HG03342 (cell line): Measurements from ENCODE around the gene KCNJ16.

ENCODE experiments used
- ATAC-seq: cut with Tn5 transposase; IDR thresholded peaks from one replicate; pipeline ENCODE4 v1.9.1; 2021; ENCODE audit warnings: mild to moderate bottlenecking, moderate library complexity; ENCODE audit not compliant: unreplicated experiment

KCNJ16 gene

DNA sequence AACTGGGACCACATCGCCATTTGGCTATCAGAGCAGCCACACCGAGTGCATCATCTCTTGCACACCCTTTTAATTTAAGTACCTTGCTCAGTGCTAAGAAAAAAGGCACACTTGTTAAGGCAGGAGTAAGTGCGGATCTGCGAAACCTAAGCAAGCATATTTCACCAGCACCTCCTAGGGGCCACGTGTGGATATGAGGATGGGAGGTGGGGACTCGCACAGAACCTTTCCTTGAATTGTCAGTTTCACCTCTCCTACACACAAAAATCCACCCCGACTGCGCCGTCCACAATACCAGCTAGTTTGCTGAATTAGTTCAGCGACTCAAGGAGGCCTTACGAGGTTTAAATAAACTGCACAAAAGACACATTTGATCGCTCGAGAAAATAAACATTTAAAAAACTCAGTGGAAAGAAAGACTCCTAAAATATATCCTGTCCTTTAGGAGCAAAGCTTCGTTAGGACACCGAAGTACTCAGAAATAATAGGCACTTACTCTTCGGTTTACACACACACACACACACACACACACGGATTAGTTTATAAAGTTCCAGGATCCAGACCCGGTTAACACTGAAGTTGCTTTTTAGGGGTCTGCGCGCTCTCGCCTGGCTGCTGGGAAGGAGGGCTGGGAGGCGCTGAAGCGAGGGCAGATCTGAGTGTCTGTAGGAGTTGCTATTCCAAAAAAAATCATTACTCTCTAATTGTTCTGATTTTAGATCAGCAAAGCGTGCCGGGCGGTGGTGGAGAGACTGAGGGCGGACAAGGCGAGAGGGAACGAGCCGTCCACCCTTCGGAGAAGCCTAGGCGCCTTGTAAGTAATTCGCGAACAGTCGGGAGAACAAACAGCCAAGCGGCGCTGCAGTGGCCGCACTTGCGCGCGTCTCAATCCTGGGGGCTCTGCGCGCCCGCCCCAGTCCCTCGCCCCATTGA, 93.3 kb downstream of the KCNJ16 start:
- ATAC-seq, result peak; percentile 31

DNA sequence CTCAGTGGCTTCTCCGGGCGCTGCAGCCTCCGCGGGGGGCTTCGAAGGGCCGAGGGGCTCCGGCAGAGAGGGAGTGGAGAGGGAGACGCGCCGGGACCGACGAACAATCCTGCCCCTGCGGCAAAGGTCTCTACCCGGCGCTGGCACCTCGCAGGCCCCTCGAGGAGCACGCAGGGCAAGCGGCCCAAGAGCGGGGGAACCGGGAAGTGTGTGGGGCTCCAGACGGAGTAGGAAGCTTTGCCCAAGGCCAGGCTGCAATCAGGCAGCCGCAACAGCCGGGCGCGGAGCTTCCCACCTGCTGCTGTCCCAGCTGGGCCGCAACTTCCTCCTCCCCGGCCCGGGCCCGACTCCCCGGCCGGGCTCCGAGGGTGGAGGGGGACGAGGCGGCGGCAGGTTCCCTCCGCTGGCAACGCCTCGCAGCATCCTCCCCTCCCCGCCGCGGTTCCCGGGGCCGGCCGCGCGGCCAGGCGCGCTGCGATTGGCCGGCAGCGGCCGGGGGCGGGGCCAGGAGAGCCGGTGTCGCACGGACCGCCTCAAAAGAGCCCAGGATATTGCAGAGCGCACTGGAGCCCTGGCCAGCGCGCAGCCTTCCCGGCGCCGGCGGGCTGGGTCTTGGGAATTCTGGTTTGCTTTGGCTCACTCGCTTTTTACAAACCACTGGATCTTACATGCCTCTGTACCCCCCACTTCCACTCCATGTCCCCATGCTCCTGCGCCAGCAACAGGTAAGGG, 94.1 kb downstream of the KCNJ16 start, which contains the start of gene KCNJ2:
TSS of gene KCNJ2 (plus strand) at position 556 of the 732 bp plus-strand sequence. CDS start 5,508 bp downstream, outside the sequence.
- ATAC-seq, result peak; percentile 98

DNA sequence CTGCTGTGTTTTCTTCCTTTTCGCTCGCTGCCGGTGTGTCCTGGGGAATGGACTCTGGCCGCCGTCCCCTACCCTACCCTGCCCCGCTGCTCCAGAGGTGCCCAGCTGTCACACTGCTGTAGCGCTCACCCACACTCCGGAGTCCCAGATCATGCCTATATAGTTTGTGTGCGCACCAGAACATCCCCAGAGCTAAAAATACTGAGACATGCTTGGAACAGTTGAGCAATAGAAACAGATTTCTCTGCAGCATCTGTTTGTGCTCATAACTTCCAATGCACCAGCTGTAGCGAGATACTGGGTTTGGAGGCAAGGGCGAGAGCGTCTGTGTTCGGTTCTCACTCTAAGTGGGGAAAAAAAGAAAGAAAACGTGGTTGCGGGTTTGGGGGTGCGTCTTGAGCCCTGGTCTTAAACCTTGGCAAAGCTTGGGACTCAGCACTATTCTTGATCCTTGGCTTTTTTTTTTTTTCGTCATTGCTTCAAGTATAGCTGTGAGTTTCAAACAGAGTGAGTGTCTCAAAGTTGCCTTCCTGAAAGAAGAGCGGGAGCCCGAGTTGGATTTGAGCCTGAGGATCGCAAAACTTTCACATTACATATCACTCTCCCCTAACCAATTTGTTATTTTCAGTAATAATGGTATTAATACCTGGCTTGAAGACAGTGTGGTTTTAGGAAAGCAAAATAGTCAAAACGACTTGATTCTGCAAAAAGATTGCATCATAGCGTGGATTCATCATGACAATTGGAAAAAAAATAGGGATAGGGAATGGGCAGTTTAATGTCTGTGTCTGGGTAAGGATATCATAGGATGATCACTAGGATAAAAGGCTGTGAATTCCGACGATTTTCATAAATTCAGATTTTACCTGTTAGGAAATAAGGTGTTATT, 94.9 kb downstream of the KCNJ16 start:
- no peak for ATAC-seq

DNA sequence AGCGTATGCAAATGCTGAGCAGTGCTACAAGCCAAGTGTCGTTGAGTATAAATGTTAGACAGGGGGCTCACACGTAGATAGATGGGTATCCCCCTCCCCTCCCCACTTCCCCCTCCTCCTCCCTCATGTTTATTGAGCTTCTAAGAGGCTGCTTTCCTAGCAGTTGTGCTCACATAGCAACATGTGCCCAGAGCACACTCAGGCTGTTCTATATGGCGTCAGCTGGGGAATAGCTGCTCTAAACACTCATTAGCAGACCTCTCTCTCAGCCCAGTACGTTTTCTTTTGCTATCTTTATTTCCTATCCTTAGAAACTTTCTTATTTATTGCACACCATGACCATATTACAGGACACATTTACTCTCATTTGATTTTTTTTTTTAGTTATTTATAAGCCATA, 96.1 kb downstream of the KCNJ16 start:
- ATAC-seq, result no peak

DNA sequence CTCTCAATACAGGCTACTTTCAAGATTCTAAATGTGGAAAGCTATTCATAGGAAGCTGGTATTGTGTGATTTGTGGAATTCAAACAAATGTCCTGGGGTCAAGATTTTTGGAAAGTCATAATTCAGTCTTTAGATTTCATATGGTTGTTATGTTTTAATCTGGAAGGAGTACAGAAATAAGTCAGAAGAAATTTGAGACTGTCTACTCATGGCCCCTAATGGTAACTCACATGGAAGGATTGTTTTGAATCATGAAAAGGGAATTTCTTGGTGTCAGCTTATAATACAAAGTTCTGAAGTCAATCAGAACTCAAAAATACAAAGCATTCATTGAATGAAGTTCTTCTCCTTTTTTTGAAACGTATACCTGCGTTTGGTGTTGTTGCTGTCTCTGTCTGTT, 97.4 kb downstream of the KCNJ16 start:
- no peak for ATAC-seq

DNA sequence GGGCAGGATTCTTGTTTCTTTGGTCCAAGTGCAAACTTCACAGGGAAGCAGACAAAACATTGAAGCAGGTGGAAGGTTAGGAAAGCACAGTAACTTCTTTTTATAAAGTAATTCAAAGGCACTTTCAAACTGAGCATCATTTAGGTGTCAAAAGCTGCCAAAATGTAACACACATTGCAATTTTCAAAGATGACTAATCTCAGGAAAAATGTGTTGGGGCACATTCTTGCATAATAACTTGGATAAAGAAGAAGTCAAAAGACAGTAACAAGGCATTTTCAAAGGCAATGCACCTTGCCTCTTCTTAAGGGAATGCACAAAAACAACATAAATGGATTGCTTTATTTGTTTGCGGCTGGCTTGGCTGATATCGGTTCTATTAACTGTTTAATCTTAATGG, 97.9 kb downstream of the KCNJ16 start:
- ATAC-seq, result no peak

DNA sequence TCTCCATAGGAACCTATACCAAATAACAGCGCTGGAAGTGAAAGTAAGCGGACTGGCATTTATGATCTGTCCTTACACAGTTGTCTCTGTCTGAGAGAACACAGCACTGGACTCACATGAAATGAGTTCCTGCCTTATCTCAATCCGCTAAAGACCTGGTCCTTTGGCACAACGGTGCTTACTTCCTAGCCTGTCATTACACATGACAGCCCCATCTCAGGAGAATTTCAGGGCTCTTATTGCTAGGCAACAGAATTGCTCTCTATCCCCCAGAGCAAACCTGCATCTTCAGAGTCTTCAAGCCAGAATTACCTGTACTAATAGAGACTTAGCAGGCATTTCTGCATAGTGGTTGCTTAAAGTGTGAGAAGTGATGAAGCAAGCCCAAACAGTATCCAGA, 98.7 kb downstream of the KCNJ16 start:
- no peak for ATAC-seq

DNA sequence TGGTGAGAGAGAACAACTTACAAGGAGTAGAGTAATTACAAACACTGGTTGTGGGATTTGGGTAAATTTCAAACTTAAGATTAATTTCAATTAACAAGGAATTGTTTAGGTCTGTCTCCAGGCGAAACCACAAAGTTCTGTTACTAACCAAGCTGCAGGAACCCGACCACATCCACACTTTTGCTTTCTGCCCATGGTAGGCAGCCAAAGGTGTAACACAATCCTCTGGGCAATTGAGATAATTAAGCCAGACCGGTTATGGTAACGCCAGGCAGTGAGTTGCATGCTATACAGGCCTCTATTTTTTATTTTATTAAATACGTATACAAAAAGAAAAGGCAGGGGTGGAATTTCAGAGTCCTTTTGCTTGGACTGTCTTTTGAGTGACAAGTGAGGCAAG, 106.4 kb downstream of the KCNJ16 start:
- no peak for ATAC-seq

DNA sequence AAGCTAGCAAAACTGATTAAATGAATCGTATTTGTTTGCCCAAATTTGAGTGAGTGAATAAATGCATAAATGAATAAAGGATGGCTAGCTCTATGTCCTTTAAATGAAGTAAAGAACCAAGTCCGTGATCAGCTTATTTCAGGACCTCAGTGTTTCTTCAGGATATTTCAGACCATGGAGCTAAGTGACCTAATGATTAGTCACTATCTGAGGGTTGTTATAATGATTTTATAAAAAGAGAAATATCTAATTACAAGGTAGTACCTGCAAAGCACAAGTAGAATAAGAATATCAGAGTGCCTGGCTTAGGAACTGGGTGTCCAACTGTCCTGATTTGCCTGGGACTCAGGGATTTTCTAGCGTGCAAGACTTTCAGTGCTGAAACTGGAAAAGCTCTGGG, 106.8 kb downstream of the KCNJ16 start:
- ATAC-seq, result no peak

DNA sequence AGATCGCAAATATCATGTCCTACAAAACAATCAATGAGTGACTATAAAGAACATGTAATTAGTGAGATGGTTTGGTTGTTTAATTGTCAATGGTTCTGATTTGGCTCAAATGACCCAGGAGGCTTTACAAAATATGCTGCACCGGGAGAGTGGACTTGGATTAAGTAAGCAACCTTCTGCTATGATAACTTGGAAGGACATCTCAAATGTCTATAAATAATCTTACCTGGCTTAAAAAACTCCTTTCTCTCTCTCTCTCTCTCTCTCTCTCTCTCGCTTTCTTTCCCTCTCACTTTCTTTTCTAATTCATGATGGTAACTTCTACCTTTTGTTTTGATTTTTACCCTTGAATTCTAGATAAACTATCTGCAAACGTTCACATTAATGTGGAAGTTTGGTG, 108.5 kb downstream of the KCNJ16 start:
- no peak for ATAC-seq

DNA sequence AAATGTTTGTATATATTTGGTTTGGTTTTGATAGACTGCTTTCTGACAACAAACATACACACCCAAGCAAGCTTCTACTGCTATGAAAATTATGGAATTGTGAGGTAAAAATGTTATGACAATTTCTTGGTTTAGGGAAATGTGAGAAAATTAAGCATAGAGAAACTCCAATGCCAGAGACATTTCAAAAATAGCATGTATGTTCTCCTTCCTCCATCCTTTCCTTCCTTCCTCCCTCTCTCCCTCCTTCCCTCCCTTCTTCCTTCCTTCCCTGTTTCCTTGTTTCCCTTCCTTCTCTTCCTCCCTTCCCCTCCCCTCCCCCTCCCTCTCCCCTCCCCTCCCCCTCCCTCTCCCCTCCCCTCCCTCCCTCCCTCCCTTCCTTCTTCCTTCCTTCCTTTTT, 109.2 kb downstream of the KCNJ16 start:
- ATAC-seq, result no peak

DNA sequence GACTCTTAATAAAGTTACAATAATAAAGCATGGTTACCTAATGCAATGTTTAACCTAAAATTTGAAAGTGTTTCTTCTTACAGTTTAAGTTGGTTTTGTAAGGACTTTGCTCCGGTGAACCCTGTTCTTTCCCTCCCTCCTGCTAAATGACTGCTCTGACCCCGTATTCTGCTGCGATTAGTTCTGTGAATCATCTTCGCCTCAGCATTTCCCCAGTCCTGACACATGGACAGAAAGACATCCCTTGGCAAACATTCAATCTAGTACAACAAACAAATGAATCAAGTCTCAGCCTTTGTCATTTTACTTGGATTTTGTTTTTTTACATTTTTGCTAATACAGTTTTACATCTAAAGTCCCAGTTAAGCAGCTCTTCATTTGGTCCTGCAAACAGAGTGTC, 109.7 kb downstream of the KCNJ16 start:
- no peak for ATAC-seq
